Omental fat pad (tissue), 4 donors: ENCODE data around the gene SH3PXD2A. TPM values are rescaled to one million over a fixed set of nuclear protein-coding genes. Genes with fewer than 3 reads are reported as not detected.

Experiments
- ATAC-seq: fragments of 150-250 bp; one replicate; pipeline ENCODE4 v1.9.1; 2016; ENCODE audit warnings: mild to moderate bottlenecking, moderate library complexity; ENCODE audit not compliant: low FRiP score
- DNase-seq: peaks from one replicate; pipeline ENCODE4 v3.0.0-alpha.2; 2019; ENCODE audit warnings: low spot score
- total RNA-seq, 4 donors: library from RNA; depleted of rRNA; stranded (reverse); fragments of >200 nt; gene quantifications; one replicate each; pipeline ENCODE4 v1.1.0, GENCODE V29; 2016
- TF ChIP-seq, protein P1 (sequence below), 3 donors: fragments of 450-650 bp; IDR thresholded peaks; one replicate each; pipeline ENCODE4 v1.5.1; 2016 to 2017; ENCODE audit warnings: antibody characterized with exemption in 3 of 3, mild to moderate bottlenecking in 3 of 3, moderate library complexity in 2 of 3

Gene SH3PXD2A
- total RNA-seq, 4 donors from 2014 or later: 21.0 to 36.3 (median 22.5) TPM

DNA sequence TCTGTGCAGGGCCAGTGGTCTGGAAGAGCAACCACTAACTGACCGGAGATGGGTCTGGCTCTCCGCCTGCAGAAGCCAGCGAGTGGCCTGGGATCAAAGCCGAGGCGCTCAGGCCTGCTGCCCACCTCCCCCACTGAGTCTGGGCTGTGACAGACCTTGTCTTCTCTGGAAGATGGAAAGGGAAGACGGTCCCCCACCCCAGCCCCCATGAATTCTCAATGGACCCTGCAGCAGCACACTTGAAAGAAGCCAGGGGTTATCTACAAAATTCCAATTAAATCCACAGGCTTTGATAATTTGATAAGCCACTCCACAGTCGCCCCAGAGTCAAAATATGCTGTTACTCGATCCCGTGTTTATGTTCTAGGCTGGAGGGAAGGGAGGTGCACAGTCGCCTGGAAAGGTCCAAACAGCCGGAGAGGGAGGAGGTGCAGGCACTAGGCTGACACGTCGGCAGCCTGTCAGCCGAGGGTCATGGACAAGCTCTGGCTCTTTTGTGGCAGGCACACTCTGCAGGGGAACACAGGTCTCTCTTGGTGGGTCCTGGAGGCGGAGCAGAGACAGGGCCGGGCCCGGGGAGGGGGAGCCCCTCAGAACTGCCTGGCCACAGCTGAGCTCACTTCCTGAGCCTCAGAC lies 134.9 kb downstream of the SH3PXD2A start:
- ATAC-seq: no peak

DNA sequence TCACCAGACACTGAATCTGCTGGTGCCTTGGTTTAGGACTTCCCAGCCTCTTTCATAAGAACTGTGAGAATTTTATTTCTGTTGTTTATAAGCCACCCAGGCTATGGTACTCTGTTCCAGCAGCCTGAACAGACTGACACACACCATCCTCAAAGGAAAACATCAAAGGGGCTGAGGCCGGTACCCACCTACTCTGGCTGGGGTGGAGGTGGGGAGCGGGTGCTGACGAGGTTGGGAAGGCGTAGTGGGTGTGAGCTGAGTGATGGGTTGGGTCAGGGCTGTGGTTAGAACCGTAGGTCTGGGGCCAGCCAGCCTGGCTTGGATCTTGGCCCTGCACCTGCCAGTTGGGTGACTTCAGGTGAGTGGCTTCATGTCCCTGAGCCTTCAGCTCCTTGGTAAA lies 136.3 kb downstream of the SH3PXD2A start:
- no peak for ATAC-seq
- TF ChIP-seq, protein P1, sequence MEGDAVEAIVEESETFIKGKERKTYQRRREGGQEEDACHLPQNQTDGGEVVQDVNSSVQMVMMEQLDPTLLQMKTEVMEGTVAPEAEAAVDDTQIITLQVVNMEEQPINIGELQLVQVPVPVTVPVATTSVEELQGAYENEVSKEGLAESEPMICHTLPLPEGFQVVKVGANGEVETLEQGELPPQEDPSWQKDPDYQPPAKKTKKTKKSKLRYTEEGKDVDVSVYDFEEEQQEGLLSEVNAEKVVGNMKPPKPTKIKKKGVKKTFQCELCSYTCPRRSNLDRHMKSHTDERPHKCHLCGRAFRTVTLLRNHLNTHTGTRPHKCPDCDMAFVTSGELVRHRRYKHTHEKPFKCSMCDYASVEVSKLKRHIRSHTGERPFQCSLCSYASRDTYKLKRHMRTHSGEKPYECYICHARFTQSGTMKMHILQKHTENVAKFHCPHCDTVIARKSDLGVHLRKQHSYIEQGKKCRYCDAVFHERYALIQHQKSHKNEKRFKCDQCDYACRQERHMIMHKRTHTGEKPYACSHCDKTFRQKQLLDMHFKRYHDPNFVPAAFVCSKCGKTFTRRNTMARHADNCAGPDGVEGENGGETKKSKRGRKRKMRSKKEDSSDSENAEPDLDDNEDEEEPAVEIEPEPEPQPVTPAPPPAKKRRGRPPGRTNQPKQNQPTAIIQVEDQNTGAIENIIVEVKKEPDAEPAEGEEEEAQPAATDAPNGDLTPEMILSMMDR (IDR thresholded peaks at IDR 0.05): no peak
- DNase-seq: no peak

More for the DNA sequence above, 134.9 kb downstream of the SH3PXD2A start:
- TF ChIP-seq, protein P1 (IDR thresholded peaks at IDR 0.05): no peak
- DNase-seq: no peak

DNA sequence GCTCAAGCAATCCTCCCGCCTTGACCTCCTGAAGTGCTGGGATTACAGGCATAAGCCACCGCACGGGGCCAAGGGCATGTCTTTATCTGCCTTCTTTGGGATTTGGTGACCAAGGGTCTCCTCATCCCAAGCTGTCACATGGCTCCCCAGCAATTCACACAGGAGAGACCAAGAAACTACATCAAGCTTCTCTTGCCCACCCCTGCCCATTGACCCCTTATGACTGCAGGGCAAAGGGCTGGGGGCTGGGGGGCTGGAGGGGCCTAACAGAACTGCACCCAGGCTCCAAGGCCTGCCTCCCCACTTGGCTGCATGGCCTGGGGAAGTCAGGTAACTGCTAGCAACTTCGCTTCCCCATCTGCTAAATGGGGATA lies 137.1 kb downstream of the SH3PXD2A start:
- ATAC-seq: no peak
- TF ChIP-seq, protein P1 (IDR thresholded peaks at IDR 0.05): no peak

DNA sequence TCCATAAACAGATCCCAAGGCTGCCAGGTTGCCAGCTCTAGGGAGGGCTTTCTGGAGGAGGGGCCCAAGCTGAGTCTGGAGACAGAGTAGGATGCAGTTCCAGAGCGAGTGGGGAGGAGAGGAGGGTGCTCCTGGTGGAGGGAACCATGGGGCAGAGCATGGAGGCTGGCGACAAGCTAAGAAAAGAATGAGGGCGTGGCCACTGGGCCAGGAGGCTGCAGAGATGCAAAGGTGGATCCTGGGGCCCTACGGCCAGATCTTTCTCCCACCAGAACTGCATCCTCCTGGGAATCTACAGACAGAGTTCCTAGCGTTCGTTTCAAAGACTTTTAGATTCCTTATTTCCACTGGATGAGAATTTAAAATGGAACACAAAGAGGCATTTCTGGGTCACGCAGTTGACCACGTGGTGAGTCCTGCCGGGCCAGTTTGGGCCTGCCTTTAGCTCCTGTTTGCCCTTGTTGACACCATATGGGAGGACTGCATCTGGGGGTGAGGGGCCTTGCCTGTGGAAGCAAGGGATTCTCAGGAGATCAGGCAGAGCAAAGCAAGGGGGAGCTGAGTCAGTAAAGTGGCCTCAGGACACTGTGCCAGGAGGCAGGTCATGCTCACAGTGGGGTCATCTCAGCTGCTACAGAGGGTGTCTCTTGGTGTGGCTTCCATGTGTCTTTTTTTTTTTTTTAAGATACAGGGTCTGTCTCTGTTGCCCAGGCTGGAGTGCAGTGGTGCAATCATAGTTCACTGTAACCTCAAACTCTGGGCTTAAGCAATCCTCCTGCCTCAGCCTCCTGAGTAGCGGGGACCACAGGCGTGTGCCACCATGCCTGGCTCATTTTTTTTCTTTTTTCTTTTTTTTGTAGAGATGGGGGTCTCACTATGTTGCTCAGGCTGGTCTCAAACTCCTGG lies 137.8 kb downstream of the SH3PXD2A start:
- TF ChIP-seq, protein P1 (IDR thresholded peaks at IDR 0.05): no peak
- no peak for ATAC-seq
- no peak for DNase-seq

More for the DNA sequence above, 137.1 kb downstream of the SH3PXD2A start:
- no peak for DNase-seq

DNA sequence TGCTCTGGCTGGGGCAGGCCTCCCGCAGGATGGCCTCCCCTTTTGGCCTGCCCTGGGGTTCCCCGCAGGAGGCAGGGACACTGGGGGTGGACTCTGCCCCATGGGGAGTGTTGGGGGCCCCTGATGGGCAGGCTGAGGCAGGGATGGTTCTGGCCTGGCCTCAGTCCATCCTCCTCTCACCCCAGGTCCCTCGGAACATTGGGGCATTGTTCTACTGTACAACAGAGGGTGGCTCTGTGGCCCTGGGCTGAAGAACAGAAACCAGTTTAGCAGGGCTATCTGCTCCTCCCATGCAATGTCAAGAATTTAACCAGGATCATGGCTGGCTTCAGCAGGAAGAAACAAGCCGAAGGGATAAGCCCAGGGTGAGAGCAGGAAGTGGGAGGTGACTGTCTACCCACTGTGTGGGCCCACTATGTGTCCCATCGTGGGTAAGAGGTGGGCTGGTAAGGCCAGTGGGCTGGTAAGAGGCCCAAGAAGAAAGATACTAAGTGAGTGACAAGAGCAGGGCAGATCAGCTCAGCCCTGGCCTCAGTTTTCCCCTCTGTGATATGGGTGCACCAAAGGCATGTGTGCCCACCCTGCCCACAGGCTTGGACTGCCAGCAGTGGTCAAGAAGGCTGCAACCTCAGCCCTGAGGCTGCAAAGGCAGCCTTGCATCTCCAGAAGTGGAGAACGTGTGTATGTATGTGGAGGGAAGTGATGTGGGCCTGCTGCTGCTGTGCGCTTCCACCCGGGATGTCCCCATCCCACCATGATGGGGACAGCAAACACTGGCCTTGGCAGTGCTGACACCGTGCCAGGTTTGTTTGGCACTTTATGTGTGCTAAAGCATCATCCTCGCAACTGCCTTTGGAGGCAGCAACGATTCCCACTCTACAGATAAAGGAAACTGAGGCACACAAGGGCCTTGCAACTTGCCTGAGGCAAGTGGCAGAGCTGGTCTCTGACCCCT lies 138.9 kb downstream of the SH3PXD2A start:
- ATAC-seq: no peak
- TF ChIP-seq, protein P1 (IDR thresholded peaks at IDR 0.05): no peak
- no peak for DNase-seq

DNA sequence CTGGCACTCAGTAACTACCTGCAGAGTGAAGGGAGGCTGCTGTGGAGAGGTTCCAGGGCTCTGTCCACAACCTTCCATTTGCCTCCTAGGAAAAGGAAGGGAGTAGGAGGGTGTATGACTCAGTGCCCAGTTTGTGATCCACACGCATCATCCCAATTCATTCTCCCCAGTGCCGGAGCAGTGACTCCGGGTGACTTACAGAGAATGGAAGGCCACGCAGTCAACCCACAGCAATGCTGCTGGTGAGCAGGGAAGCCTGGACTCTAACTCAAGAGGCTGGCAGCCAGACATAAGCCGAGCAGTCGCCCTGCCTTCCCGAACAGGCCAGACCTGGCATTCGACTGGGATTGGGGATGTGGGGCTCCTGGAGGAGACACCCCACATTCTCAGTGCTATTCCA lies 139.9 kb downstream of the SH3PXD2A start:
- no peak for DNase-seq
- ATAC-seq: no peak
- TF ChIP-seq, protein P1 (IDR thresholded peaks at IDR 0.05): no peak
